ENCODE data around the gene STYXL1.

STYXL1 gene

GRCh38 chr7:75969704-75970498 lies 77.9 kb downstream of the STYXL1 start:
- no peak for DNase-seq
- peaks cover 3% of the 10 kb centered on the region for H3K36me3 ChIP-seq
- TF ChIP-seq CTCF (IDR thresholded peaks at IDR 0.05; ENCODE audit: low read depth, low read length) = no peak
- no peak overlapping the region for H3K4me3 ChIP-seq (ENCODE audit: low read depth, low read length)
- no peaks in the 10 kb centered on the region for H3K9me3 ChIP-seq
- no peaks in the 10 kb centered on the region for H3K27me3 ChIP-seq
- peaks cover 22% of the 10 kb centered on the region for H3K4me1 ChIP-seq

DNA sequence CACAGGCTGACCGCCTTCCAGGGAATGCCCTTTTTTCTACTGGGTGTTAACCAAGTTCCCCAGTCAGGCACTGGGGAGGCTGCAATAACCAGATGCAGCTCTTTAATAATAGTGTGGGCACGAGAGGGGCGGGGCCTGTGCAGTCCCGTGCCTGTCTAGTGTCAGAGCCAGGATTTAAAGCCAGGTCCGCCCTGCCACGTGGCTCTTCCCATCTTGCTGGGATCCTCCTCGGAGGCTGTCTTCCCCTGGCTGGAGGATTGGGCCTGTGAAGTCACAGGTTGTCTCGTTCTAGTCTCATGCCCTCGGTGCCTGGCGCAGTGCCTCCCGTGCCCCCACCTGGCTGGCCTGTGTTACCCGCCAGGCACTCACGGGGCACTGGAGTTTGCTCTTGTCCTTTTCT lies 78.6 kb downstream of the STYXL1 start:
- Histone ChIP-seq H3K9me3 (no peaks in the 10 kb centered on the region), H3K4me1 (peaks cover 22% of the 10 kb centered on the region), H3K27me3 (no peaks in the 10 kb centered on the region), H3K4me3 (ENCODE audit: low read depth, low read length) (no peak overlapping the region), H3K36me3 (peaks cover 3% of the 10 kb centered on the region)
- no peak for TF ChIP-seq CTCF (IDR thresholded peaks at IDR 0.05; ENCODE audit: low read depth, low read length)
- peak; percentile 69 for DNase-seq

- no peaks in the 10 kb centered on the region for H3K27me3 ChIP-seq
- no peaks in the 10 kb centered on the region for H3K9me3 ChIP-seq
- peaks cover 3% of the 10 kb centered on the region for H3K36me3 ChIP-seq
- no peak for TF ChIP-seq CTCF (IDR thresholded peaks at IDR 0.05; ENCODE audit: low read depth, low read length)
- DNase-seq = no peak
- H3K4me1 ChIP-seq = peaks cover 22% of the 10 kb centered on the region
- no peak overlapping the region for H3K4me3 ChIP-seq (ENCODE audit: low read depth, low read length)
Observed at GRCh38 chr7:75968561-75969001, 79.2 kb downstream of the STYXL1 start.

GRCh38 chr7:75968012-75968411 lies 79.8 kb downstream of the STYXL1 start:
- Histone ChIP-seq H3K27me3 (no peaks in the 10 kb centered on the region), H3K4me1 (peaks cover 25% of the 10 kb centered on the region), H3K36me3 (peaks cover 3% of the 10 kb centered on the region), H3K4me3 (ENCODE audit: low read depth, low read length) (no peak overlapping the region), H3K9me3 (no peaks in the 10 kb centered on the region)
- no peak for TF ChIP-seq CTCF (IDR thresholded peaks at IDR 0.05; ENCODE audit: low read depth, low read length)
- DNase-seq = no peak

GRCh38 chr7:75967487-75967997 lies 80.3 kb downstream of the STYXL1 start:
- DNase-seq = no peak
- Histone ChIP-seq H3K9me3 (no peaks in the 10 kb centered on the region), H3K36me3 (peaks cover 3% of the 10 kb centered on the region), H3K27me3 (no peaks in the 10 kb centered on the region), H3K4me1 (peaks cover 30% of the 10 kb centered on the region), H3K4me3 (ENCODE audit: low read depth, low read length) (no peak overlapping the region)
- no peak for TF ChIP-seq CTCF (IDR thresholded peaks at IDR 0.05; ENCODE audit: low read depth, low read length)

DNA sequence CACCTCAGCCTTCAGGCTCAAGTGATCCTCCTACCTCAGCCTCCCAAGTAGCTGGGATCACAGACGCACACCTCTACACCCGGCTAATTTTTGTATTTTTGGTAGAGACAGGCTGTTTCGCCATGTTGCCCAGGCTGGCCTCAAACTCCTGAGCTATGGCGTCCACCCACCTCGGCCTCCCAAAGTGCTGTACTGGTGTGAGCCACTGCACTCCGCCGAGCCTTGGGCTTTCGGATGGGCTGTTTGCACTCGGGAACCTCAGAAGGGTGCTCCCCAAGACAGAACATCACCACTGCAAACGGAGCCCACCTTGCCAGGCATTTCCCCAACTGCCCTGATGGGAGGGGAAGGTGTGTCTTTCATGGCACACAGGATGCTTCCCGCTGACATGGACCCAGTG lies 80.7 kb downstream of the STYXL1 start:
- Histone ChIP-seq H3K4me1 (peaks cover 31% of the 10 kb centered on the region), H3K4me3 (ENCODE audit: low read depth, low read length) (no peak overlapping the region), H3K9me3 (no peaks in the 10 kb centered on the region), H3K36me3 (peaks cover 3% of the 10 kb centered on the region), H3K27me3 (no peaks in the 10 kb centered on the region)
- TF ChIP-seq CTCF (IDR thresholded peaks at IDR 0.05; ENCODE audit: low read depth, low read length) = no peak
- no peak for DNase-seq
